SU-DHL-6 (cell line): ENCODE measurements around the gene ARHGEF16.

Source experiments
- H2AFZ ChIP-seq: fragments of 200-600 bp; sonication (generic); 2 replicates; pipeline ENCODE4 v1.6.1; 2014; ENCODE audit warnings: low read depth, mild to moderate bottlenecking, moderate library complexity, mixed read lengths, antibody characterized with exemption, low read length; ENCODE audit not compliant: severe bottlenecking
- H3F3A ChIP-seq: fragments of 200-600 bp; shearing (Covaris generic); 2 replicates; pipeline ENCODE4 v1.6.0; 2016; ENCODE audit warnings: antibody characterized with exemption, mild to moderate bottlenecking; ENCODE audit not compliant: insufficient read depth
- H3K27ac ChIP-seq: fragments of 200-600 bp; sonication (generic); 2 replicates; pipeline ENCODE4 v1.5.1; 2016; ENCODE audit warnings: low read depth, mild to moderate bottlenecking, low read length, moderate library complexity, mixed read lengths
- H3K27me3 ChIP-seq: fragments of 200-600 bp; sonication (generic), shearing (Covaris generic); 2 replicates; pipeline ENCODE4 v1.6.0; 2014; ENCODE audit warnings: mild to moderate bottlenecking, low read length
- H3K36me3 ChIP-seq: fragments of 200-600 bp; sonication (generic); 2 replicates; pipeline ENCODE4 v1.6.1; 2014; ENCODE audit warnings: mild to moderate bottlenecking, low read length, mixed read lengths
- H3K4me2 ChIP-seq: fragments of 300-600, 200-600 bp; shearing (Covaris generic), sonication (generic); 2 replicates; pipeline ENCODE4 v1.6.0; 2014; ENCODE audit warnings: low read length, low read depth, mild to moderate bottlenecking; ENCODE audit not compliant: poor library complexity, severe bottlenecking
- H3K4me3 ChIP-seq: fragments of 200-600 bp; sonication (generic); 2 replicates; pipeline ENCODE4 v1.5.1; 2014; ENCODE audit warnings: antibody characterized with exemption, low read length, mild to moderate bottlenecking, mixed read lengths; ENCODE audit not compliant: insufficient read depth, poor library complexity, severe bottlenecking
- H3K79me2 ChIP-seq: fragments of 200-600 bp; sonication (generic); 2 replicates; pipeline ENCODE4 v1.6.1; 2014; ENCODE audit warnings: mild to moderate bottlenecking, low read length, moderate library complexity; ENCODE audit not compliant: insufficient read depth
- H3K9ac ChIP-seq: fragments of 200-600 bp; sonication (generic); 2 replicates; pipeline ENCODE4 v1.7.0; 2014; ENCODE audit warnings: mild to moderate bottlenecking, low read length
- H3K9me2 ChIP-seq: fragments of 200-600 bp; sonication (generic); replicated peaks from 2 replicates; pipeline ENCODE4 v1.6.1; 2014; ENCODE audit warnings: low read length; ENCODE audit not compliant: insufficient read depth
- H3K9me3 ChIP-seq: fragments of 200-600 bp; sonication (generic); 2 replicates; pipeline ENCODE4 v1.6.1; 2014; ENCODE audit warnings: low read length, mixed read lengths; ENCODE audit not compliant: insufficient read depth
- H4K20me1 ChIP-seq: fragments of 200-600 bp; sonication (generic); 2 replicates; pipeline ENCODE4 v1.6.1; 2014; ENCODE audit warnings: low read depth, mild to moderate bottlenecking, antibody characterized with exemption, low read length, moderate library complexity, mixed read lengths
- CTCF ChIP-seq: fragments of 200-600 bp; sonication (generic); IDR thresholded peaks from one replicate; pipeline ENCODE4 v1.5.1; 2017; ENCODE audit warnings: antibody characterized with exemption, mild to moderate bottlenecking, low read length, moderate library complexity; ENCODE audit not compliant: insufficient read depth, poor library complexity, severe bottlenecking
- EZH2phosphoT487 ChIP-seq: fragments of 200-600 bp; sonication (generic), shearing (Covaris generic); conservative IDR thresholded peaks from 2 replicates; pipeline ENCODE4 v1.6.1; 2018; ENCODE audit warnings: mild to moderate bottlenecking, antibody characterized with exemption, low read length, moderate library complexity, mixed read lengths

Gene ARHGEF16

GRCh38 chr1:3474421-3474820, 20.0 kb downstream of the ARHGEF16 start:
- Histone ChIP-seq H2AFZ (no peak overlapping the region), H3K4me2 (no peak overlapping the region), H3K9me3 (no peaks in the 10 kb centered on the region), H3F3A (no peaks in the 10 kb centered on the region), H3K36me3 (no peaks in the 10 kb centered on the region), H4K20me1 (no peaks in the 10 kb centered on the region), H3K4me3 (no peak overlapping the region), H3K27ac (no peak overlapping the region), H3K79me2 (no peaks in the 10 kb centered on the region), H3K9me2 (no peaks in the 10 kb centered on the region), H3K9ac (no peak overlapping the region), H3K27me3 (no peaks in the 10 kb centered on the region)
- TF ChIP-seq CTCF, result no peak
- TF ChIP-seq EZH2phosphoT487, result no peak

- Histone ChIP-seq H3K79me2 (no peaks in the 10 kb centered on the region), H3K27me3 (no peaks in the 10 kb centered on the region), H3K9ac (no peak overlapping the region), H3K36me3 (no peaks in the 10 kb centered on the region), H2AFZ (no peak overlapping the region), H3K4me2 (no peak overlapping the region), H3K27ac (no peak overlapping the region), H4K20me1 (no peaks in the 10 kb centered on the region), H3K9me3 (no peaks in the 10 kb centered on the region), H3K4me3 (no peak overlapping the region), H3F3A (no peaks in the 10 kb centered on the region), H3K9me2 (no peaks in the 10 kb centered on the region)
- TF ChIP-seq CTCF (no peak), EZH2phosphoT487 (no peak)
These were observed 21.5 kb downstream of the ARHGEF16 start for GRCh38 chr1:3475839-3476573.

- Histone ChIP-seq H3K4me2 (no peak overlapping the region), H3K79me2 (no peaks in the 10 kb centered on the region), H3K27ac (no peak overlapping the region), H3K4me3 (no peak overlapping the region), H3K9ac (no peak overlapping the region), H3F3A (no peaks in the 10 kb centered on the region), H2AFZ (no peak overlapping the region), H3K36me3 (no peaks in the 10 kb centered on the region), H3K9me3 (no peaks in the 10 kb centered on the region), H4K20me1 (no peaks in the 10 kb centered on the region), H3K27me3 (no peaks in the 10 kb centered on the region), H3K9me2 (no peaks in the 10 kb centered on the region)
- TF ChIP-seq EZH2phosphoT487 (no peak), CTCF (no peak)
These were observed 22.2 kb downstream of the ARHGEF16 start for GRCh38 chr1:3476666-3477065.
